Mammary epithelial cell (primary cell): Measurements from ENCODE around the gene NTPCR.
"Not testable (repeated sequence)": the region's sequence is repeated elsewhere in the genome, so short reads cannot be mapped to it uniquely, and the experiment has no call there.

Source experiments
- EZH2 ChIP-seq: IDR thresholded peaks from 2 replicates; pipeline ENCODE4 v1.6.1; 2012; ENCODE audit warnings: low read length, inconsistent platforms, borderline replicate concordance
- TF ChIP-seq, protein P1 (sequence below), 2 donors: IDR thresholded peaks in 1 of 2; conservative IDR thresholded peaks in 1 of 2; 2 replicates each; pipeline ENCODE4 v1.5.1; 2011 to 2012; ENCODE audit warnings: inconsistent platforms in 2 of 2, low read length in 2 of 2, mild to moderate bottlenecking in 2 of 2, control low read depth in 1 of 2, low read depth in 1 of 2; ENCODE audit not compliant: insufficient read depth in 1 of 2; ENCODE audit errors: extremely low read depth in 1 of 2

DNA sequence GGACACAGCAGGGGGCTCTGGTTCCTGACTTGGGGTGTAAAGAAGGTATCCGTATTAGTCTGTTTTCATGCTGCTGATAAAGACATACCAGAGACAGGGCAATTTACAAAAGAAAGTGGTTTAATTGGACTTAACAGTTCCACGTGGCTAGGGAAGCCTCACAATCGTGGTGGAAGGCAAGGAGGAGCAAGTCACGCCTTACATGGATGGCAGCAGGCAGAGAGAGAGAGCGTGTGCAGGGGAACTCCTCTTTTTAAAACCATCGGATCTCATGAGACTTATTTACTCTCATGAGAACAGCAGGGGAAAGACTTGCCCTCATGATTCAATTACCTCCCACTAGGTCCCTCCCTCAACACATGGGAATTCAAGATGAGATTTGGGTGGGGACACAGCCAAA is 23.2 kb upstream of the NTPCR start:
- TF ChIP-seq, protein P1, sequence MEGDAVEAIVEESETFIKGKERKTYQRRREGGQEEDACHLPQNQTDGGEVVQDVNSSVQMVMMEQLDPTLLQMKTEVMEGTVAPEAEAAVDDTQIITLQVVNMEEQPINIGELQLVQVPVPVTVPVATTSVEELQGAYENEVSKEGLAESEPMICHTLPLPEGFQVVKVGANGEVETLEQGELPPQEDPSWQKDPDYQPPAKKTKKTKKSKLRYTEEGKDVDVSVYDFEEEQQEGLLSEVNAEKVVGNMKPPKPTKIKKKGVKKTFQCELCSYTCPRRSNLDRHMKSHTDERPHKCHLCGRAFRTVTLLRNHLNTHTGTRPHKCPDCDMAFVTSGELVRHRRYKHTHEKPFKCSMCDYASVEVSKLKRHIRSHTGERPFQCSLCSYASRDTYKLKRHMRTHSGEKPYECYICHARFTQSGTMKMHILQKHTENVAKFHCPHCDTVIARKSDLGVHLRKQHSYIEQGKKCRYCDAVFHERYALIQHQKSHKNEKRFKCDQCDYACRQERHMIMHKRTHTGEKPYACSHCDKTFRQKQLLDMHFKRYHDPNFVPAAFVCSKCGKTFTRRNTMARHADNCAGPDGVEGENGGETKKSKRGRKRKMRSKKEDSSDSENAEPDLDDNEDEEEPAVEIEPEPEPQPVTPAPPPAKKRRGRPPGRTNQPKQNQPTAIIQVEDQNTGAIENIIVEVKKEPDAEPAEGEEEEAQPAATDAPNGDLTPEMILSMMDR (conservative IDR thresholded peaks at IDR 0.05 in 1 of 2, IDR thresholded peaks at IDR 0.05 in 1 of 2; ENCODE audit: extremely low read depth in 1 of 2, insufficient read depth in 1 of 2, low read depth in 1 of 2, low read length in 2 of 2) = not testable (repeated sequence)
- TF ChIP-seq EZH2 = not testable (repeated sequence)
